Measurements from ENCODE around the gene NR1D2.

GRCh38 chr3:23991306-23991682 lies 46.2 kb downstream of the NR1D2 start:
- no peak for TF ChIP-seq CTCF (IDR thresholded peaks at IDR 0.05)
- no peak for TF ChIP-seq POLR2AphosphoS5 (IDR thresholded peaks at IDR 0.05)
- no peak for TF ChIP-seq EP300 (IDR thresholded peaks at IDR 0.05)

All from stomach (tissue), 4 donors.